ENCODE results near the gene CYP19A1. TPM values are rescaled to one million over a fixed set of nuclear protein-coding genes. Genes with fewer than 3 reads are reported as not detected.

Gene CYP19A1
- total RNA-seq, 1 donor from 2014 or later: not detected

DNA sequence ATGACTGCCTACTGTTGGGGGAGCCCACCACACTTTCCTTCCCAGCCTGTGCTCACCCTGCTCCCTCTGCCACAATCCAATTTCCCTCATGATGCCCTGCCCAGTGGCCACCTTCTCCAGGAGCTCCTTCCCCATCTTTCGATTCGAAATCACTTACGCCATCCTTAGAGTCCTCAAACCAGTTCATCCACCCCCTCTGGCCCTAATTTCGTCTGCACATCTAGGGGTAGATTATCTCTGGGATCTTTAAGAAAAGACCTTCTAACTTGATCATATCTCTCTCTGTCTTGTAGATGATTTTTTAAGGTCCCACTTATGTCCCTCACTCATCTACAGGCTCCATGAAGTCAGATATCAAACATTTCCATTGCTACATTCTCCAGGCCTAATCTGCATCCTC lies 17.1 kb downstream of the CYP19A1 start:
- no peak for DNase-seq (ENCODE audit: low spot score)
- Mint-ChIP-seq H3K27ac (ENCODE audit: unreplicated experiment) (no peak overlapping the region), H3K36me3 (ENCODE audit: low read depth, unreplicated experiment) (no peaks in the 10 kb centered on the region), H3K4me1 (ENCODE audit: unreplicated experiment) (peaks cover 6% of the 10 kb centered on the region), H3K9me3 (ENCODE audit: unreplicated experiment) (no peaks in the 10 kb centered on the region), H3K4me3 (ENCODE audit: unreplicated experiment) (no peak overlapping the region), H3K27me3 (ENCODE audit: unreplicated experiment) (no peaks in the 10 kb centered on the region)
- TF ChIP-seq, protein P1, sequence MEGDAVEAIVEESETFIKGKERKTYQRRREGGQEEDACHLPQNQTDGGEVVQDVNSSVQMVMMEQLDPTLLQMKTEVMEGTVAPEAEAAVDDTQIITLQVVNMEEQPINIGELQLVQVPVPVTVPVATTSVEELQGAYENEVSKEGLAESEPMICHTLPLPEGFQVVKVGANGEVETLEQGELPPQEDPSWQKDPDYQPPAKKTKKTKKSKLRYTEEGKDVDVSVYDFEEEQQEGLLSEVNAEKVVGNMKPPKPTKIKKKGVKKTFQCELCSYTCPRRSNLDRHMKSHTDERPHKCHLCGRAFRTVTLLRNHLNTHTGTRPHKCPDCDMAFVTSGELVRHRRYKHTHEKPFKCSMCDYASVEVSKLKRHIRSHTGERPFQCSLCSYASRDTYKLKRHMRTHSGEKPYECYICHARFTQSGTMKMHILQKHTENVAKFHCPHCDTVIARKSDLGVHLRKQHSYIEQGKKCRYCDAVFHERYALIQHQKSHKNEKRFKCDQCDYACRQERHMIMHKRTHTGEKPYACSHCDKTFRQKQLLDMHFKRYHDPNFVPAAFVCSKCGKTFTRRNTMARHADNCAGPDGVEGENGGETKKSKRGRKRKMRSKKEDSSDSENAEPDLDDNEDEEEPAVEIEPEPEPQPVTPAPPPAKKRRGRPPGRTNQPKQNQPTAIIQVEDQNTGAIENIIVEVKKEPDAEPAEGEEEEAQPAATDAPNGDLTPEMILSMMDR (IDR thresholded peaks at IDR 0.05; ENCODE audit: unreplicated experiment): no peak

DNA sequence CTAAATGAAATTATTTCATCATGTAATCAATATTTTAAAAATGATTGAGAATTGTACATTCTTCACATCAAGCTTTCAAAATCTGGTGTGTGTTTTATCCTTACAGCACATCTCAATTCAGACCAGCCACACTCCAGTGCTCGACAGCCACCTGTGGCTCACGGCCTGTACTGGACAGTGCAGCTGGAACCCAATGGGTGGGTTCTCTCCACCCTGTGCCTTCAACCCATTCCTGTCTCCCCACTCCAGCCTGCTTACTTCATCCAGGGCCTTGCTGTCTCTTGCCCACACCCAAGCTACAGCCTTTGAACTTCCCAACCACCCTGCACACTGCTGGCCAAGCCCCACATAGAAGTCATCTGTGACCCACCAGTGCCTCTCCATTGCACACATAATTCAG lies 17.6 kb downstream of the CYP19A1 start:
- no peaks in the 10 kb centered on the region for H3K36me3 Mint-ChIP-seq (ENCODE audit: low read depth, unreplicated experiment)
- H3K27me3 Mint-ChIP-seq (ENCODE audit: unreplicated experiment): no peaks in the 10 kb centered on the region
- H3K4me1 Mint-ChIP-seq (ENCODE audit: unreplicated experiment): peaks cover 6% of the 10 kb centered on the region
- no peak overlapping the region for H3K4me3 Mint-ChIP-seq (ENCODE audit: unreplicated experiment)
- TF ChIP-seq, protein P1 (IDR thresholded peaks at IDR 0.05; ENCODE audit: unreplicated experiment): no peak
- no peak overlapping the region for H3K27ac Mint-ChIP-seq (ENCODE audit: unreplicated experiment)
- H3K9me3 Mint-ChIP-seq (ENCODE audit: unreplicated experiment): no peaks in the 10 kb centered on the region
- DNase-seq (ENCODE audit: low spot score): no peak

DNA sequence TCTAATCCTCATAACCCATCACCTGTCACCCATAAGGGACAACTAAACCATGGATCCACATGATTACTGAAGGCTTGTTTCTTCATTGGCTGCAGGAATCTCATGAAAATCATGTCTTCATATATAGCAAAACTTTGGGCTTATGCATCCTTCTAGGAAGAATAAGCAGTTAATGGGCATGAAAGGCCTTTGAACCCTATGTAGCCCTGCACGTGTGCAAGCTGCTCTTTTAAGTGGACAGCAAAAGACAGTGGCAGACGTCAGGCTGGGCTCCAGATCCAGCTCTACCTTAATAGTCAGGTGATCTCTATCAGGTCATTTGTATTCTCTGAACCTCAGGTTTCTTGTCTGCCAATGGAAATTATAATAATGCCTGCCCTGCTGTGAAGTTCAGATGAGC lies 18.9 kb downstream of the CYP19A1 start:
- Mint-ChIP-seq H3K4me1 (ENCODE audit: unreplicated experiment) (peaks cover 6% of the 10 kb centered on the region), H3K9me3 (ENCODE audit: unreplicated experiment) (no peaks in the 10 kb centered on the region), H3K27ac (ENCODE audit: unreplicated experiment) (no peak overlapping the region), H3K27me3 (ENCODE audit: unreplicated experiment) (no peaks in the 10 kb centered on the region), H3K36me3 (ENCODE audit: low read depth, unreplicated experiment) (no peaks in the 10 kb centered on the region), H3K4me3 (ENCODE audit: unreplicated experiment) (no peak overlapping the region)
- TF ChIP-seq, protein P1 (IDR thresholded peaks at IDR 0.05; ENCODE audit: unreplicated experiment): no peak
- no peak for DNase-seq (ENCODE audit: low spot score)

DNA sequence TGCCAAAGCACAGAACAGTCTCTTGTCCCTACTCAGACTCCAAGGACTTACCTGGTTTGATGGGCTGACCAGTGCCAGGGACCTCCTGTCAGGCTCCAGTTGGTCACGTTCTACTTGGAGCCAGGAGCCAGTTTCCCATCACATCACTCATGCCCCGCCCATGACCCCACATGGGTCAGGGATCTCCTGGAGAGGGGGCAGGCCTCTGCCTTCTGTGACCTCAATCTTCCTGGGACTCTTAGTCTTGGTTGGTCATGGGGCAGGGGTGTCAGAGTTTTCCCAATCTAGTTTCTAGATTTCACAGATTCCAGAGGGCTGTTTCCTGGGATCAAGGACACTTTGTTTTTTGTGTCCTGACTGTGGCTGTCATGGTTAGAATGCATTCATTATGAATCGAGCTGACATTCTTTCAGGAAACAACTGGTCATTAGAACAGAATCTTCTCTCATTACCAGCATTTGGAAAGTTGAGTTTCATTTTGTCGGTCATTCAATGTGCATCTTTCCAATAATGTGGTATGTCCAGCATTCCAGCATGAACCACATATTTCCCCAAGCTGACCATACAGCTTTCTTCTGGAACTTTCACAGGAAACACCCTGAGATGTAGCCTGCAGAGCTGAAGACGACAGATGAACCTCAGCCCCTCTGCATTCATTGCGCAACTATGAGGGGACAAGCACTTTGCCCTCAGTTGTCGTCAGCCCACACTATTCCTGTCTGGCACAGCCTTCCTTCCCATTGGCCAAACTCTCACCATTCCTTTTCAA lies 19.8 kb downstream of the CYP19A1 start:
- Mint-ChIP-seq H3K4me3 (ENCODE audit: unreplicated experiment) (no peak overlapping the region), H3K4me1 (ENCODE audit: unreplicated experiment) (peaks cover 6% of the 10 kb centered on the region), H3K27me3 (ENCODE audit: unreplicated experiment) (no peaks in the 10 kb centered on the region), H3K36me3 (ENCODE audit: low read depth, unreplicated experiment) (no peaks in the 10 kb centered on the region), H3K27ac (ENCODE audit: unreplicated experiment) (no peak overlapping the region), H3K9me3 (ENCODE audit: unreplicated experiment) (no peaks in the 10 kb centered on the region)
- TF ChIP-seq, protein P1 (IDR thresholded peaks at IDR 0.05; ENCODE audit: unreplicated experiment): no peak
- no peak for DNase-seq (ENCODE audit: low spot score)

DNA sequence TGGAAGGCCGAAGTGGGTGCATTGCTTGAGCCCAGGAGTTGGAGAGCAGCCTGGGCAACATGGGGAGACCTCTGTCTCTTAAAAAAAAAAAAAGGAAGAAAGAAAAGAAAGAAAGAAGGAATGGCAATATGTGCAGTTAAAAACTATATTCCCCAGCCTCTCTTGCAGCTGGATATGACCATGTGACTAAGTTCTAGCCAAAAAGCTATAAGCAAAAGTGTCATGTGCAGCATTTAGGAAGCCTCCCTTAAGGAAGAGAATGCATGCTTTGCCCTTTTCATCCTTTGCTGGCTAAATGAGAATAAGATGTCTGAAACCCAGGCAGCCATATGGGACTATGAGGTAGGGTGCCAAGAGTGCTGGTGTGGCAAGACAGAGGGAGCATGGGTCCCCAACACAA lies 21.8 kb downstream of the CYP19A1 start:
- no peak for DNase-seq (ENCODE audit: low spot score)
- Mint-ChIP-seq H3K36me3 (ENCODE audit: low read depth, unreplicated experiment) (no peaks in the 10 kb centered on the region), H3K9me3 (ENCODE audit: unreplicated experiment) (no peaks in the 10 kb centered on the region), H3K27ac (ENCODE audit: unreplicated experiment) (no peak overlapping the region), H3K4me1 (ENCODE audit: unreplicated experiment) (no peaks in the 10 kb centered on the region), H3K27me3 (ENCODE audit: unreplicated experiment) (no peaks in the 10 kb centered on the region), H3K4me3 (ENCODE audit: unreplicated experiment) (no peak overlapping the region)
- TF ChIP-seq, protein P1 (IDR thresholded peaks at IDR 0.05; ENCODE audit: unreplicated experiment): no peak
